Measurements from ENCODE around the gene SBSN. TPM values are rescaled to one million over a fixed set of nuclear protein-coding genes. Genes with fewer than 3 reads are reported as not detected.

SBSN gene
- total and polyA plus RNA-seq, 2 donors (not counting 1 experiment from before 2014, with no cell fraction given) = not detected

DNA sequence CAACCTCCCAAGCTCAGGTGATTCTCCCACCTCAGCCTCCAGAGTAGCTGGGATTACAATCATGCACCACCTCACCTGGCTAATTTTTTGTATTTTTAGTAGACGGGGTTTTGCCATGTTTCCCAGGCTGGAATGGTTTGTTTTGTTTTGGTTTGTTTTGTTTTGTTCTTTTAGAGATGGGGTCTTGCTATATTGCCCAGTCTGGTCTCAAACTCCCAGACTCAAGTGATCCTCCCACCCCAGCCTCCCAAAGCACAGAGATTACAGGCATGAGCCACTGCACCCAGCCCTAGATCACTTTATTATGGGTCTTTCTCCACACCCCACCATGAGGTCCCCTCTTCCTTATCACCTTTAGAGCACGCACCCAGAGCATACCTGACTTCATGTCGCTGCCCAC, 29.9 kb downstream of the SBSN start:
- Histone ChIP-seq H4K20me1 (ENCODE audit: control insufficient read depth, insufficient read depth, low read length, poor library complexity, severe bottlenecking) (no peaks in the 10 kb centered on the region), H2AFZ (ENCODE audit: insufficient read depth, low read depth, low read length, poor library complexity, severe bottlenecking) (no peak overlapping the region), H3K4me2 (replicated peaks; ENCODE audit: low read depth, low read length, poor library complexity, severe bottlenecking) (no peak overlapping the region), H3K4me3 (ENCODE audit: control extremely low read depth in 1 of 5, extremely low read depth in 1 of 5, insufficient read depth in 1 of 5, low read depth in 2 of 5, low read length in 4 of 5) (no peak overlapping the region), H3K9me3 (ENCODE audit: control extremely low read depth in 1 of 3, control insufficient read depth in 2 of 3, insufficient read depth in 1 of 3, low read length in 2 of 3) (no peaks in the 10 kb centered on the region), H3K4me1 (ENCODE audit: control insufficient read depth in 2 of 2, insufficient read depth in 2 of 2, low read length in 2 of 2) (peaks cover 6 to 11% of the 10 kb centered on the region in 2 donors), H3K9ac (ENCODE audit: low read length) (no peak overlapping the region), H3K36me3 (replicated peaks in 1 of 2; ENCODE audit: control extremely low read depth in 1 of 2, control insufficient read depth in 1 of 2, extremely low read depth in 1 of 2, insufficient read depth in 2 of 2, low read length in 1 of 2) (no peaks in the 10 kb centered on the region), H3K27me3 (replicated peaks in 1 of 4; ENCODE audit: control extremely low read depth in 1 of 4, control insufficient read depth in 3 of 4, insufficient read depth in 4 of 4, low read length in 3 of 4) (peaks cover 0 to 13% (median 2%) of the 10 kb centered on the region in 4 experiments), H3K27ac (ENCODE audit: low read length in 2 of 2) (no peak overlapping the region), H3K79me2 (ENCODE audit: control insufficient read depth, insufficient read depth, low read length) (no peaks in the 10 kb centered on the region)
- H3K27ac Mint-ChIP-seq = no peak overlapping the region
- no peak for DNase-seq
- no peaks in the 10 kb centered on the region for H3K9me3 Mint-ChIP-seq (ENCODE audit: insufficient read depth)
- no peak overlapping the region for H3K4me3 Mint-ChIP-seq
- peaks cover 8% of the 10 kb centered on the region for H3K4me1 Mint-ChIP-seq
- peaks cover 18% of the 10 kb centered on the region for H3K27me3 Mint-ChIP-seq
- intact Hi-C loops (cut with micrococcal nuclease) = loop anchor here (10.0 kb wide), 1 partner anchor 353 kb away; the partner anchor contains the start of gene FXYD7
- ATAC-seq (ENCODE audit: low read depth) = no peak
- ChIA-PET POLR2A (no interaction called here), CTCF (interaction anchor here (1.1 to 4.2 kb wide), 4 partner anchors 12 to 256 kb away, joined by 3 to 76 read pairs (median 14); no protein-coding TSS in a partner anchor)
- 100% methylated on average over 2 of the region's 3 CpGs for WGBS (ENCODE audit: insufficient coverage)
- TF ChIP-seq, protein P1, sequence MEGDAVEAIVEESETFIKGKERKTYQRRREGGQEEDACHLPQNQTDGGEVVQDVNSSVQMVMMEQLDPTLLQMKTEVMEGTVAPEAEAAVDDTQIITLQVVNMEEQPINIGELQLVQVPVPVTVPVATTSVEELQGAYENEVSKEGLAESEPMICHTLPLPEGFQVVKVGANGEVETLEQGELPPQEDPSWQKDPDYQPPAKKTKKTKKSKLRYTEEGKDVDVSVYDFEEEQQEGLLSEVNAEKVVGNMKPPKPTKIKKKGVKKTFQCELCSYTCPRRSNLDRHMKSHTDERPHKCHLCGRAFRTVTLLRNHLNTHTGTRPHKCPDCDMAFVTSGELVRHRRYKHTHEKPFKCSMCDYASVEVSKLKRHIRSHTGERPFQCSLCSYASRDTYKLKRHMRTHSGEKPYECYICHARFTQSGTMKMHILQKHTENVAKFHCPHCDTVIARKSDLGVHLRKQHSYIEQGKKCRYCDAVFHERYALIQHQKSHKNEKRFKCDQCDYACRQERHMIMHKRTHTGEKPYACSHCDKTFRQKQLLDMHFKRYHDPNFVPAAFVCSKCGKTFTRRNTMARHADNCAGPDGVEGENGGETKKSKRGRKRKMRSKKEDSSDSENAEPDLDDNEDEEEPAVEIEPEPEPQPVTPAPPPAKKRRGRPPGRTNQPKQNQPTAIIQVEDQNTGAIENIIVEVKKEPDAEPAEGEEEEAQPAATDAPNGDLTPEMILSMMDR (IDR thresholded peaks at IDR 0.05) = no peak
- no peak for TF ChIP-seq EZH2 (IDR thresholded peaks at IDR 0.05; ENCODE audit: borderline replicate concordance, insufficient read depth, low read depth, low read length, poor library complexity, severe bottlenecking)

DNA sequence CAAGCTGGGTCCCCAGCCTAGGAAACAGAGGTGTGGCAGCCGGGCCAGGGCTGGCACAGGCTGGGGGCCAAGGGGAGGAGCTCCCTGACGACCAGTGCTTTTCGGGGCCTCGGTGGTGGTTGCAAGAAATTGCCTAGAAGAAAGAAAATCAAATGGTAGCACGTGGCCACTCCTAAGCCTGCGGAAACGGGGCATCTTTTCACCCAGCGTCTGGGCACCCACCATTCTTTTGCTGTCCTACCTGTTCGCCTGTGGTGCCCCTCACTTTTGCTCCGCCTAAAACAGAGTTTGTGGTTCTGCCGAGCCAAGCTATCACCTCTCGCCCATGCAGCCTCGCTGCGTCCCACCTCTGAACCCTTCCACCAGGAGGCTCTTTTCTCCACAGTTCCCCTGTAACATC, 30.7 kb downstream of the SBSN start:
- Histone ChIP-seq H3K9ac (ENCODE audit: low read length) (no peak overlapping the region), H3K27me3 (replicated peaks in 1 of 4; ENCODE audit: control extremely low read depth in 1 of 4, control insufficient read depth in 3 of 4, insufficient read depth in 4 of 4, low read length in 3 of 4) (peaks cover 0 to 13% (median 2%) of the 10 kb centered on the region in 4 experiments), H2AFZ (ENCODE audit: insufficient read depth, low read depth, low read length, poor library complexity, severe bottlenecking) (no peak overlapping the region), H3K79me2 (ENCODE audit: control insufficient read depth, insufficient read depth, low read length) (no peaks in the 10 kb centered on the region), H3K4me3 (ENCODE audit: control extremely low read depth in 1 of 5, extremely low read depth in 1 of 5, insufficient read depth in 1 of 5, low read depth in 2 of 5, low read length in 4 of 5) (no peak overlapping the region), H3K36me3 (replicated peaks in 1 of 2; ENCODE audit: control extremely low read depth in 1 of 2, control insufficient read depth in 1 of 2, extremely low read depth in 1 of 2, insufficient read depth in 2 of 2, low read length in 1 of 2) (no peaks in the 10 kb centered on the region), H4K20me1 (ENCODE audit: control insufficient read depth, insufficient read depth, low read length, poor library complexity, severe bottlenecking) (no peaks in the 10 kb centered on the region), H3K27ac (ENCODE audit: low read length in 2 of 2) (no peak overlapping the region), H3K4me1 (ENCODE audit: control insufficient read depth in 2 of 2, insufficient read depth in 2 of 2, low read length in 2 of 2) (peaks cover 6 to 11% of the 10 kb centered on the region in 2 donors), H3K4me2 (replicated peaks; ENCODE audit: low read depth, low read length, poor library complexity, severe bottlenecking) (no peak overlapping the region), H3K9me3 (ENCODE audit: control extremely low read depth in 1 of 3, control insufficient read depth in 2 of 3, insufficient read depth in 1 of 3, low read length in 2 of 3) (no peaks in the 10 kb centered on the region)
- Mint-ChIP-seq H3K9me3 (ENCODE audit: insufficient read depth) (no peaks in the 10 kb centered on the region), H3K4me3 (no peak overlapping the region), H3K27me3 (peaks cover 21% of the 10 kb centered on the region), H3K27ac (no peak overlapping the region), H3K4me1 (peaks cover 8% of the 10 kb centered on the region)
- ATAC-seq (ENCODE audit: low read depth) (no peak), DNase-seq (no peak)
- intact Hi-C loops (cut with micrococcal nuclease) = loop anchor here (10.0 kb wide), 1 partner anchor 353 kb away; the partner anchor contains the start of gene FXYD7
- 84% methylated on average over 14 of the region's 14 CpGs for WGBS (ENCODE audit: insufficient coverage)
- no peak for TF ChIP-seq EZH2 (IDR thresholded peaks at IDR 0.05; ENCODE audit: borderline replicate concordance, insufficient read depth, low read depth, low read length, poor library complexity, severe bottlenecking)
- TF ChIP-seq, protein P1 (IDR thresholded peaks at IDR 0.05) = no peak
- POLR2A ChIA-PET = no interaction called here
- CTCF ChIA-PET = interaction anchor here (0.6 to 4.2 kb wide), 8 partner anchors 13 to 431 kb away, joined by 3 to 76 read pairs (median 4); partner anchors contain the start of gene HAMP

Data from B cell (primary cell).